IPS DF 6.9 (cell line): ENCODE measurements around the gene MMP21.

Experiments used
- DNase-seq: peaks from one replicate; pipeline ENCODE4 v3.0.0-alpha.2; 2013; ENCODE audit warnings: low read depth, low spot score
- H3K27ac ChIP-seq: one replicate; pipeline ENCODE4 v1.5.1; 2013; ENCODE audit warnings: low read length, control low read depth
- H3K27me3 ChIP-seq: 2 replicates; pipeline ENCODE4 v1.6.1; 2013; ENCODE audit warnings: mild to moderate bottlenecking, low read length; ENCODE audit not compliant: control insufficient read depth, insufficient read depth
- H3K36me3 ChIP-seq: 2 replicates; pipeline ENCODE4 v1.6.1; 2013; ENCODE audit warnings: low read length; ENCODE audit not compliant: control insufficient read depth, insufficient read depth
- H3K4me1 ChIP-seq: 2 replicates; pipeline ENCODE4 v1.6.1; 2013; ENCODE audit warnings: low read length; ENCODE audit not compliant: control insufficient read depth, insufficient read depth
- H3K4me3 ChIP-seq: 2 replicates; pipeline ENCODE4 v1.5.1; 2013; ENCODE audit warnings: mild to moderate bottlenecking, low read length
- H3K9me3 ChIP-seq: 2 replicates; pipeline ENCODE4 v1.6.1; 2013; ENCODE audit warnings: low read length, inconsistent platforms; ENCODE audit not compliant: control insufficient read depth, insufficient read depth
- WGBS: extraction: QIAGEN DNeasy Blood & Tissue Kit; methylation state at CpG from one replicate; pipeline ENCODE4 v1.1.7; 2013; ENCODE audit warnings: mixed read lengths, missing lambda C conversion rate; ENCODE audit not compliant: insufficient read length, insufficient coverage; 5-methylcytosine and 5-hydroxymethylcytosine counted together

MMP21 gene

GRCh38 chr10:125811251-125811650 is 35.6 kb upstream of the MMP21 start:
- no peak overlapping the region for H3K4me3 ChIP-seq
- no peaks in the 10 kb centered on the region for H3K9me3 ChIP-seq
- peaks cover 2% of the 10 kb centered on the region; the same call in 1 of the 2 replicates for H3K36me3 ChIP-seq
- H3K27ac ChIP-seq: no peak overlapping the region
- no CpG with 5 or more reads among the region's 1 CpG for WGBS
- no peaks in the 10 kb centered on the region for H3K4me1 ChIP-seq
- no peak for DNase-seq
- no peaks in the 10 kb centered on the region for H3K27me3 ChIP-seq

GRCh38 chr10:125808047-125808446 is 32.4 kb upstream of the MMP21 start:
- H3K27me3 ChIP-seq: no peaks in the 10 kb centered on the region
- no peaks in the 10 kb centered on the region for H3K4me1 ChIP-seq
- WGBS: no CpG with 5 or more reads among the region's 1 CpG
- no peaks in the 10 kb centered on the region for H3K9me3 ChIP-seq
- no peak overlapping the region for H3K27ac ChIP-seq
- H3K36me3 ChIP-seq: peaks cover 4% of the 10 kb centered on the region
- DNase-seq: no peak
- no peak overlapping the region for H3K4me3 ChIP-seq

- no peak overlapping the region for H3K27ac ChIP-seq
- H3K4me3 ChIP-seq: no peak overlapping the region
- H3K4me1 ChIP-seq: no peaks in the 10 kb centered on the region
- no CpG with 5 or more reads among the region's 7 CpGs for WGBS
- DNase-seq: no peak
- no peaks in the 10 kb centered on the region for H3K9me3 ChIP-seq
- peaks cover 4% of the 10 kb centered on the region for H3K36me3 ChIP-seq
- no peaks in the 10 kb centered on the region for H3K27me3 ChIP-seq
Observed at GRCh38 chr10:125802739-125803138, 27.1 kb upstream of the MMP21 start.

GRCh38 chr10:125802131-125802530 is 26.5 kb upstream of the MMP21 start:
- H3K27me3 ChIP-seq: no peaks in the 10 kb centered on the region
- H3K4me3 ChIP-seq: no peak overlapping the region
- peaks cover 4% of the 10 kb centered on the region for H3K36me3 ChIP-seq
- DNase-seq: no peak
- no peaks in the 10 kb centered on the region for H3K9me3 ChIP-seq
- no CpG with 5 or more reads among the region's 5 CpGs for WGBS
- H3K4me1 ChIP-seq: no peaks in the 10 kb centered on the region
- no peak overlapping the region for H3K27ac ChIP-seq

- Histone ChIP-seq H3K4me3 (no peak overlapping the region), H3K9me3 (no peaks in the 10 kb centered on the region), H3K27me3 (no peaks in the 10 kb centered on the region), H3K36me3 (peaks cover 4% of the 10 kb centered on the region), H3K4me1 (no peaks in the 10 kb centered on the region), H3K27ac (no peak overlapping the region)
- no peak for DNase-seq
- WGBS: no CpG with 5 or more reads among the region's 1 CpG
Observed at GRCh38 chr10:125801574-125801973, 26.0 kb upstream of the MMP21 start.

- Histone ChIP-seq H3K36me3 (no peaks in the 10 kb centered on the region; the same call in 1 of the 2 replicates), H3K4me3 (no peak overlapping the region), H3K27ac (no peak overlapping the region), H3K4me1 (no peaks in the 10 kb centered on the region), H3K9me3 (no peaks in the 10 kb centered on the region), H3K27me3 (no peaks in the 10 kb centered on the region)
- no CpG with 5 or more reads among the region's 8 CpGs for WGBS
- DNase-seq: no peak
Observed at GRCh38 chr10:125799451-125800182, 24.0 kb upstream of the MMP21 start.

- Histone ChIP-seq H3K4me3 (no peak overlapping the region; the same call in 1 of the 2 replicates), H3K4me1 (no peaks in the 10 kb centered on the region), H3K27me3 (no peaks in the 10 kb centered on the region), H3K27ac (no peak overlapping the region), H3K36me3 (no peaks in the 10 kb centered on the region; the same call in 1 of the 2 replicates), H3K9me3 (no peaks in the 10 kb centered on the region)
- DNase-seq: no peak
- WGBS: no CpG with 5 or more reads among the region's 5 CpGs
Observed at GRCh38 chr10:125797994-125798662, 22.5 kb upstream of the MMP21 start.

- Histone ChIP-seq H3K27ac (no peak overlapping the region), H3K4me3 (no peak overlapping the region), H3K27me3 (no peaks in the 10 kb centered on the region), H3K9me3 (no peaks in the 10 kb centered on the region), H3K36me3 (peaks cover 4% of the 10 kb centered on the region; the same call in 1 of the 2 replicates), H3K4me1 (no peaks in the 10 kb centered on the region)
- no CpG with 5 or more reads among the region's 8 CpGs for WGBS
- DNase-seq: no peak
Observed at GRCh38 chr10:125797424-125797823, 21.8 kb upstream of the MMP21 start.

- peaks cover 4% of the 10 kb centered on the region; the same call in 1 of the 2 replicates for H3K36me3 ChIP-seq
- no peaks in the 10 kb centered on the region for H3K9me3 ChIP-seq
- H3K27me3 ChIP-seq: no peaks in the 10 kb centered on the region
- H3K4me1 ChIP-seq: no peaks in the 10 kb centered on the region
- WGBS: 100% methylated on average over 1 of the region's 8 CpGs
- H3K4me3 ChIP-seq: no peak overlapping the region
- H3K27ac ChIP-seq: no peak overlapping the region
- no peak for DNase-seq
Observed at GRCh38 chr10:125795637-125796190, 20.1 kb upstream of the MMP21 start.

- no CpG with 5 or more reads among the region's 2 CpGs for WGBS
- H3K36me3 ChIP-seq: peaks cover 4% of the 10 kb centered on the region; the same call in 1 of the 2 replicates
- H3K4me3 ChIP-seq: no peak overlapping the region
Observed at GRCh38 chr10:125795128-125795527, 19.5 kb upstream of the MMP21 start.

More at GRCh38 chr10:125795128-125795527, 19.5 kb upstream of the MMP21 start:
- Histone ChIP-seq H3K9me3 (no peaks in the 10 kb centered on the region), H3K27ac (no peak overlapping the region), H3K27me3 (no peaks in the 10 kb centered on the region), H3K4me1 (no peaks in the 10 kb centered on the region)
- no peak for DNase-seq
